ENCODE data around the gene IREB2. TPM values are rescaled to one million over a fixed set of nuclear protein-coding genes. Genes with fewer than 3 reads are reported as not detected.

IREB2 gene
- total RNA-seq, 1 experiment from 2014 or later = 23.8 TPM

- Histone ChIP-seq H3K27me3 (replicated peaks) (0 out of 2 replicates have a peak, but pooled peaks cover 4% of the 10 kb centered on the region), H3K4me3 (no peak overlapping the region), H3K9me3 (replicated peaks) (no peaks in the 10 kb centered on the region), H3K36me3 (no peaks in the 10 kb centered on the region), H3K27ac (no peak overlapping the region), H3K4me1 (replicated peaks) (no peaks in the 10 kb centered on the region)
- DNase-seq (ENCODE audit: low read depth in 1 of 2, low spot score in 2 of 2) = no peak
These were observed 22.7 kb upstream of the IREB2 start for GRCh38 chr15:78415284-78415683.

GRCh38 chr15:78417754-78418630 is 20.0 kb upstream of the IREB2 start:
- Histone ChIP-seq H3K9me3 (replicated peaks) (no peaks in the 10 kb centered on the region), H3K27ac (no peak overlapping the region), H3K4me1 (replicated peaks) (no peaks in the 10 kb centered on the region), H3K27me3 (replicated peaks) (0 out of 2 replicates have a peak, but pooled peaks cover 4% of the 10 kb centered on the region), H3K4me3 (no peak overlapping the region), H3K36me3 (no peaks in the 10 kb centered on the region)
- no peak for DNase-seq (ENCODE audit: low read depth in 1 of 2, low spot score in 2 of 2)

- H3K4me1 ChIP-seq (replicated peaks) = no peaks in the 10 kb centered on the region
- H3K9me3 ChIP-seq (replicated peaks) = no peaks in the 10 kb centered on the region
- H3K27me3 ChIP-seq (replicated peaks) = 0 out of 2 replicates have a peak, but pooled peaks cover 6% of the 10 kb centered on the region
- no peak overlapping the region for H3K27ac ChIP-seq
- no peaks in the 10 kb centered on the region for H3K36me3 ChIP-seq
- no peak overlapping the region for H3K4me3 ChIP-seq
- DNase-seq (ENCODE audit: low read depth in 1 of 2, low spot score in 2 of 2) = no peak
These were observed 19.3 kb upstream of the IREB2 start for GRCh38 chr15:78418686-78419085.

- Histone ChIP-seq H3K9me3 (replicated peaks) (no peaks in the 10 kb centered on the region), H3K36me3 (no peaks in the 10 kb centered on the region), H3K27me3 (replicated peaks) (0 out of 2 replicates have a peak, but pooled peaks cover 7% of the 10 kb centered on the region), H3K27ac (no peak overlapping the region), H3K4me1 (replicated peaks) (no peaks in the 10 kb centered on the region), H3K4me3 (no peak overlapping the region)
- no peak for DNase-seq (ENCODE audit: low read depth in 1 of 2, low spot score in 2 of 2)
These were observed 18.6 kb upstream of the IREB2 start for GRCh38 chr15:78419367-78419766.

GRCh38 chr15:78420220-78420619 is 17.8 kb upstream of the IREB2 start:
- no peak for DNase-seq (ENCODE audit: low read depth in 1 of 2, low spot score in 2 of 2)
- no peaks in the 10 kb centered on the region for H3K9me3 ChIP-seq (replicated peaks)
- no peak overlapping the region for H3K4me3 ChIP-seq
- no peaks in the 10 kb centered on the region for H3K4me1 ChIP-seq (replicated peaks)
- H3K36me3 ChIP-seq = no peaks in the 10 kb centered on the region
- 0 out of 2 replicates have a peak, but pooled peaks cover 7% of the 10 kb centered on the region for H3K27me3 ChIP-seq (replicated peaks)
- no peak overlapping the region for H3K27ac ChIP-seq

- no peaks in the 10 kb centered on the region for H3K36me3 ChIP-seq
- peaks cover 6% of the 10 kb centered on the region; the same call in 1 of the 2 replicates for H3K27me3 ChIP-seq (replicated peaks)
- no peaks in the 10 kb centered on the region for H3K9me3 ChIP-seq (replicated peaks)
- no peak overlapping the region for H3K27ac ChIP-seq
- DNase-seq (ENCODE audit: low read depth in 1 of 2, low spot score in 2 of 2) = no peak
- no peak overlapping the region for H3K4me3 ChIP-seq
- H3K4me1 ChIP-seq (replicated peaks) = no peaks in the 10 kb centered on the region
These were observed 17.2 kb upstream of the IREB2 start for GRCh38 chr15:78420766-78421165.

GRCh38 chr15:78421238-78421965 is 16.6 kb upstream of the IREB2 start:
- no peak overlapping the region for H3K27ac ChIP-seq
- no peak for DNase-seq (ENCODE audit: low read depth in 1 of 2, low spot score in 2 of 2)

GRCh38 chr15:78422571-78423340 is 15.3 kb upstream of the IREB2 start:
- peak; percentile 52 to 60 for DNase-seq (ENCODE audit: low read depth in 1 of 2, low spot score in 2 of 2)
- H3K27me3 ChIP-seq (replicated peaks) = peaks cover 6% of the 10 kb centered on the region; the same call in 1 of the 2 replicates
- H3K4me1 ChIP-seq (replicated peaks) = no peaks in the 10 kb centered on the region
- no peak overlapping the region for H3K27ac ChIP-seq
- H3K4me3 ChIP-seq = no peak overlapping the region
- no peaks in the 10 kb centered on the region for H3K9me3 ChIP-seq (replicated peaks)
- no peaks in the 10 kb centered on the region for H3K36me3 ChIP-seq

More at GRCh38 chr15:78421238-78421965, 16.6 kb upstream of the IREB2 start:
- no peak overlapping the region for H3K4me3 ChIP-seq
- peaks cover 6% of the 10 kb centered on the region; the same call in 1 of the 2 replicates for H3K27me3 ChIP-seq (replicated peaks)
- H3K4me1 ChIP-seq (replicated peaks) = no peaks in the 10 kb centered on the region
- no peaks in the 10 kb centered on the region for H3K9me3 ChIP-seq (replicated peaks)
- no peaks in the 10 kb centered on the region for H3K36me3 ChIP-seq

GRCh38 chr15:78424673-78425072 is 13.3 kb upstream of the IREB2 start:
- Histone ChIP-seq H3K27me3 (replicated peaks) (peaks cover 9% of the 10 kb centered on the region; the same call in 1 of the 2 replicates), H3K4me1 (replicated peaks) (no peaks in the 10 kb centered on the region)

GRCh38 chr15:78425643-78426042 is 12.4 kb upstream of the IREB2 start:
- H3K9me3 ChIP-seq (replicated peaks) = no peaks in the 10 kb centered on the region
- no peak for DNase-seq (ENCODE audit: low read depth in 1 of 2, low spot score in 2 of 2)

More at GRCh38 chr15:78424673-78425072, 13.3 kb upstream of the IREB2 start:
- DNase-seq (ENCODE audit: low read depth in 1 of 2, low spot score in 2 of 2) = no peak
- H3K36me3 ChIP-seq = no peaks in the 10 kb centered on the region
- H3K9me3 ChIP-seq (replicated peaks) = no peaks in the 10 kb centered on the region
- H3K4me3 ChIP-seq = no peak overlapping the region
- no peak overlapping the region for H3K27ac ChIP-seq

GRCh38 chr15:78426300-78426699 is 11.7 kb upstream of the IREB2 start:
- no peak overlapping the region for H3K27ac ChIP-seq

More at GRCh38 chr15:78425643-78426042, 12.4 kb upstream of the IREB2 start:
- Histone ChIP-seq H3K4me3 (no peak overlapping the region), H3K27me3 (replicated peaks) (peaks cover 14% of the 10 kb centered on the region; the same call in 1 of the 2 replicates), H3K4me1 (replicated peaks) (no peaks in the 10 kb centered on the region), H3K27ac (no peak overlapping the region), H3K36me3 (no peaks in the 10 kb centered on the region)

GRCh38 chr15:78427953-78428352 is 10.1 kb upstream of the IREB2 start:
- Histone ChIP-seq H3K27ac (no peak overlapping the region), H3K27me3 (replicated peaks) (peaks cover 15% of the 10 kb centered on the region; the same call in 1 of the 2 replicates), H3K9me3 (replicated peaks) (no peaks in the 10 kb centered on the region), H3K4me3 (no peak overlapping the region), H3K36me3 (no peaks in the 10 kb centered on the region), H3K4me1 (replicated peaks) (no peaks in the 10 kb centered on the region)
- no peak for DNase-seq (ENCODE audit: low read depth in 1 of 2, low spot score in 2 of 2)

More at GRCh38 chr15:78426300-78426699, 11.7 kb upstream of the IREB2 start:
- H3K4me1 ChIP-seq (replicated peaks) = no peaks in the 10 kb centered on the region
- H3K9me3 ChIP-seq (replicated peaks) = no peaks in the 10 kb centered on the region
- peaks cover 15% of the 10 kb centered on the region; the same call in 1 of the 2 replicates for H3K27me3 ChIP-seq (replicated peaks)
- DNase-seq (ENCODE audit: low read depth in 1 of 2, low spot score in 2 of 2) = no peak
- H3K4me3 ChIP-seq = no peak overlapping the region
- H3K36me3 ChIP-seq = no peaks in the 10 kb centered on the region

- no peak overlapping the region for H3K27ac ChIP-seq
- H3K4me1 ChIP-seq (replicated peaks) = 0 out of 2 replicates have a peak, but pooled peaks cover 3% of the 10 kb centered on the region
- no peaks in the 10 kb centered on the region for H3K9me3 ChIP-seq (replicated peaks)
- H3K27me3 ChIP-seq (replicated peaks) = peaks cover 12% of the 10 kb centered on the region; the same call in 1 of the 2 replicates
- H3K4me3 ChIP-seq = no peak overlapping the region
- no peak for DNase-seq (ENCODE audit: low read depth in 1 of 2, low spot score in 2 of 2)
- H3K36me3 ChIP-seq = no peaks in the 10 kb centered on the region
These were observed 8.5 kb upstream of the IREB2 start for GRCh38 chr15:78429477-78429876.

Measured in SJSA1 (cell line).